GM12875 (cell line): ENCODE data around the gene EYS.

Experiments used
- H3K4me3 ChIP-seq: one replicate; pipeline ENCODE4 v1.5.1; 2011; ENCODE audit warnings: low read depth, low read length, control low read depth
- TF ChIP-seq, protein P1 (sequence below): IDR thresholded peaks from 2 replicates; pipeline ENCODE4 v1.5.1; 2011; ENCODE audit warnings: low read depth, mild to moderate bottlenecking, control low read depth, inconsistent platforms, low read length, moderate library complexity, borderline replicate concordance; ENCODE audit not compliant: insufficient read depth

Gene EYS

DNA sequence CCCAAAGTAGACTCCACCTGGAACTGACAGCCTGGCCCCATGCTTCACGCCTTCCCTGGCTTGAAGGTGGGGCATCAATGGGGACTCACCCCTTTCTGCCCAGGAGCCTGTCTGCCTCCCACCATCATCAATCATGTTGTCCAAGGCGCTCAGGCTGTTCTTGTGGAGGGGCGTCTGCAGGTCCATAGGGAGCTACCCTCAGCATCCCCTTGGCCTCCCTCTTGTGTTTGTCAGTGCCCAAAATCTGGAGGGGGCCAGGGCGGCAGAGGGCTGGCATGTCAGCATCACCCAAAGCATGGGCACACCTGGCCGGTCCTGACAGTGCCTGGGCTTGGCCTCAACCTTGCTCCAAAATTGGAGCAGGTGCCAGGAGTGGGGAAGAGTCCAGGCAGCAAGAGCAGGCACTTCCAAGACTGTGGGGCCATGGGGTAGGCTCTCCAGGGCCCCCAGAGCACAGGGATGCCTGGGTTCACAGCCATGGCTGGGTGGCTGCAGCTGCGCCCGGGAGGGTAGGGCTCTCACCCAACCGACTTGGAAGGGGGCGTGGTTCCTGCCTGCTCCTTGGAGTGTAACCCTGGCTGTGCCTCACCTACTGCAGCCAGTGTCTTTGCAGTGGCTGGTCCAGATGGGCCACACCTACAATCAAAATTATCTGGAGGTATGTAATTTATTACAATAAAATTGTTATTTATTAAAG is 903.4 kb downstream of the EYS start:
- no peak overlapping the region for H3K4me3 ChIP-seq
- TF ChIP-seq, protein P1, sequence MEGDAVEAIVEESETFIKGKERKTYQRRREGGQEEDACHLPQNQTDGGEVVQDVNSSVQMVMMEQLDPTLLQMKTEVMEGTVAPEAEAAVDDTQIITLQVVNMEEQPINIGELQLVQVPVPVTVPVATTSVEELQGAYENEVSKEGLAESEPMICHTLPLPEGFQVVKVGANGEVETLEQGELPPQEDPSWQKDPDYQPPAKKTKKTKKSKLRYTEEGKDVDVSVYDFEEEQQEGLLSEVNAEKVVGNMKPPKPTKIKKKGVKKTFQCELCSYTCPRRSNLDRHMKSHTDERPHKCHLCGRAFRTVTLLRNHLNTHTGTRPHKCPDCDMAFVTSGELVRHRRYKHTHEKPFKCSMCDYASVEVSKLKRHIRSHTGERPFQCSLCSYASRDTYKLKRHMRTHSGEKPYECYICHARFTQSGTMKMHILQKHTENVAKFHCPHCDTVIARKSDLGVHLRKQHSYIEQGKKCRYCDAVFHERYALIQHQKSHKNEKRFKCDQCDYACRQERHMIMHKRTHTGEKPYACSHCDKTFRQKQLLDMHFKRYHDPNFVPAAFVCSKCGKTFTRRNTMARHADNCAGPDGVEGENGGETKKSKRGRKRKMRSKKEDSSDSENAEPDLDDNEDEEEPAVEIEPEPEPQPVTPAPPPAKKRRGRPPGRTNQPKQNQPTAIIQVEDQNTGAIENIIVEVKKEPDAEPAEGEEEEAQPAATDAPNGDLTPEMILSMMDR = no peak

DNA sequence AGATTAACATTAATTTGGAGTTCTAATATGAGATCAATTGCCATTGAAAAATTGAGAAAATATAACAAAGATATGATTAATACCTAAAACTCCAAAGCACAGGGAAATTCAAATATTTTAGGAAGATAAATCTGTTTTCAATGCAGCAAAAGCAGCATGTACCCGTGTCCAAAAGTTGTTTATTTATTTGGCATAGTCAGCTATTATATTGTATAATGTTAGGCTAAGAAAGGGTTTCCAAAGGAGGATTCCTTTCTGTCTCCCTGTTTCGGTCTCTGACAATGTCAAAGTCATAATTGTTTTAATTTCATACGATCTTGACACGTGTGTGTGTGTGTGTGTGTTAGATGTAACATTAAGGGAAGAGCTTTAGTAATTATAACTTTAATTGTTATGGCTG is 914.5 kb downstream of the EYS start:
- TF ChIP-seq, protein P1 = no peak
- H3K4me3 ChIP-seq = no peak overlapping the region

DNA sequence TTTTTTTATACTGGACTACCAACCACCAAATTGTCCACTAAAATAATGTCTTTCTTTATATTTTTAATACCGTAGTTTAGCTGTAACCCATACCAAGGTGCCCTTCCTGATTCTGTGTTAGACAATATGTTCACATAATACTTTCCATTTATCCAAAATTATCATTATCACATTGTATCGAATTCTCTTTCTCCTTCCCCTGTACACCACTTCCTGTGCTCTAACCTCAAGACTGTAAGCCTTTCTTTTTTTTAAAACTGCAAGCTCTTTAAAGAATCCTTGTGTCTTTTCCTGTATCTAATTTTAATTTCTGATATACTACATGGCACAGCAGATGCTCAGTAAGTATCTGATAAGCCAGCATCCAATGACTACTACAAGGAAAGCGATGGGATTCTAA is 917.5 kb downstream of the EYS start:
- TF ChIP-seq, protein P1 = no peak
- no peak overlapping the region for H3K4me3 ChIP-seq

DNA sequence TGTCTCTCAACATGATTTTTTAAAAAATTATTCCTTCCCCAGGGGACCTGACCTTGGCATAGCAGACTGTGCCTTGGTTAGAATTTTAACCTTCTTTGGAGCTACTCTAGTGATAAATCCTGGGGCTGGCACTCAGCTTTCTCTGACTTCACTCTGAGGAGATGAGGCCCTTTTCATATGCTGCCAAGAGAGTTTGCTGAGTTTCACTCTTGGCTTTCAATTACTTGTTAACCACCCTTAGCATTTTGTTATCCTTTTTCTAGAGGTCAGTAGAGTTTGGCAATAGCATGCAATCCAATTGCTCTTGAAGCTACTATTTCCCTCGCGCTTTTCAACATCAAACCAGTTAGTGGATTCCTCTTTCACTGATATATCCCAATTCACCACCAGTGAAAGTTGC is 920.3 kb downstream of the EYS start:
- TF ChIP-seq, protein P1 = no peak
- H3K4me3 ChIP-seq = no peak overlapping the region

DNA sequence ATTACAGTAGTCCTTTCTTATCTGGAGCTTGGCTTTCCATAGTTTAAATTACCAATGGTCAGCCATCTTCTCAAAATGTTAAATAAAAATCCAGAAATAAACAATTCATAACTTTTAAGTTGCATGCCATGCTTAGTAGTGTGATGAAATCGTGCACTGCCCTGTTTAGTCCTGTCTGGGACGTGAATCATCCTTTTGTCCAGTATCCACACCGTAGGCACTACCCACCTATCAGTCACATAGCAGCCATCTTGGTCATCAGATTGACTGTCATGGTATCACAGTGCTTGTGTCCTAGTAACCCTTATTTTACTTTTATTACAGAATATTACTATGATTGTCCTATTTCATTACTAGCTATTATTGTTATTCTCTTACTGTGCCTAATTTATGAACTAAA is 924.1 kb downstream of the EYS start:
- TF ChIP-seq, protein P1 = no peak
- no peak overlapping the region for H3K4me3 ChIP-seq

DNA sequence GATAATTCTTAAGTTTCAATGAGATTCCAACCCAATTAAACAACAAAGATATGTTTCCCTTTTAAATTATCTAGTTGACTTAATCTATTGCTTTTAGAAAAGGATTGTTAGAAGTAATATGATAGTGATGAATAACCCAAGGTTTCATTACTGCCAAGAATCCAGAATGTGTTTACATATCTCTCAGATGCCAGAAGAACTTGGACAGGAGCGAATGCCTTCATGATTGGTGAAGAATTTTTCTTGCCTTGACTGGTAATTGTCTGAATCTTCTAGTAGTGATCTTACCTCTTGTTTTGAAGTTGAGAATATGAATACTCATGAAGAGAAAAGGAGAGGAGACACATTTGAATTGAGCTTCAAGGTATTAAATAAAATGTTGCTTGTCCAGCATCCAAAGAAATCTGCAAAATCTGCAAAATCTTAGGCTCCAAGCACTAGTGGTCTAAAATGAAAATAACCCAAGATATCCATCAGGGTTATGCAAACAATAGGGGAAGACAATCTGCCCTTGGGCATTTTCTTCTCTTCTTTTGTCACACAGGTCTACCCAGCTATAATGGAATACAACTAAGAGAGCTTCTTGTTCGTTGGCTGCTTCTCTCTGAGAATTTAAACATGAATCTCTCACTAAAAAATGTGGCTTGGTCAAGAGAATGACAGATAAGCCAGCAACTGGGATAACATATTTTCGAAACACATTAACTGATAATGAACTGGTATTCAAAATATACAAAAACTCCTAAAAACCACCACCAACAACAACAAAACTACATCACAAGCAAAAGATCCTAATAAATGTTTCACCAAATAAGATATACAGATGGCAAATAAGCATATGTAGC is 928.9 kb downstream of the EYS start:
- no peak overlapping the region for H3K4me3 ChIP-seq
- TF ChIP-seq, protein P1 = no peak

DNA sequence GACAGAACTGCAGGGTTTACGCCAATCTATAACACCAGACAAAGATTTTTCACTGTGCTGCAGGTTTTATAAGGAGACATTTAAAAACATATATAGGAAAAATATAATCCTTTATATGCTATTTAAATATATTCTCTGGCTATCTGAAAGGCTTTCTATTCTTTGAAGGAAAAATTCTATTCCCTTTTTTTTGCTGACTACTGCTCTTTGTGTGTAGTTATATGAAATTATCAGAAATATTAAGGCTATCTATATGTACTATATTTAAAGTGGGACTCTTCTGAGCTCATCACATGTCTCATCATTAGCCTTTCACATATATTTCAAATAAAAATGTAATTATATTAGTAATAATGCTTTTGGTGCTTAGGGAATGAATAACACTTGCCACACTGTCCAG is 930.7 kb downstream of the EYS start:
- no peak overlapping the region for H3K4me3 ChIP-seq
- TF ChIP-seq, protein P1 = no peak
